ENCODE results near the gene SLC7A11.

Gene SLC7A11

DNA sequence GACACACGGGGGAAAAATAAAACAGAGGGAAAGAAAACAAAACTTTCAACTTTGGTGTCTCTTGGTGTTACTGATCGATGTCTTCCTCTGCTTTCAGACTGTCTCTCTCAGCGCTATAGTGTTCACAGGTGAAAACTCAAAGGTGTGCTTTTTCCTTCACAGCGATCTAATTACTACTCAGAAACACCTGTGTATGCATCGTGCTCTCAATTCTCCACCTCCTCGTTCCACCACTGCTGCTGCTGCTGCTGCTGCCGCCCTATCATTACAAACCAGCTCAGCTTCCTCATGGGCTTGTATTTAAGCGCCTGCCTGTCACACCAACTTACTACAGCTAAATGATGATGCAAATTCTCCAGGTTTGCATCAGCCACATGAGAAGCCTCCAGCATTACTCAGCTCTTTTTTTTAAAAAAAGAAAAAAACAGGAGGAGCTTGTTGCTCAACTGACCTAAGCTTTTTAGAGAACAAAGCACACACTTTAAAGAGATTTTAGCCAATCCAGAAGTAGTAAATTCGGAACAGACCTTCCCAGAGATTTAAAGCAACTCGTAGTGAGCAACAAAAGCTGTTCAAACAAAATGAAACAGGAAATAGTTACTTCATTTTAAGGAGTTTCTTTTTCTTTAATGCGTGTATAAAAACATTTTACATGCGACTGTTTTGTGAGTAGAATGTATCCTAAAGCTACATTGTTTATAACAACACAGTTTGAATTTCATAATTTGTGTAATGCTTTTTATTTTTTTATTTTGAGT, at the start of gene SLC7A11:
Gene SLC7A11 (minus strand): TSS at position 274 of the 758 bp plus-strand sequence. CDS start 280 bp downstream, outside the sequence.
- Histone ChIP-seq H3K27me3 (ENCODE audit: control insufficient read depth, insufficient read depth, low read length) (no peaks in the 10 kb centered on the region), H3K27ac (ENCODE audit: low read depth, low read length) (peak within 1 kb of the TSS; percentile 95), H3K9me3 (ENCODE audit: control insufficient read depth, insufficient read depth, low read length) (no peaks in the 10 kb centered on the region), H3K4me1 (ENCODE audit: control insufficient read depth, insufficient read depth, low read length) (peaks cover 22% of the 10 kb centered on the region), H3K9ac (ENCODE audit: low read depth, low read length) (peak within 1 kb of the TSS; percentile 86), H3K36me3 (ENCODE audit: control insufficient read depth, insufficient read depth, low read length) (no peaks in the 10 kb centered on the region), H3K4me3 (ENCODE audit: low read depth, low read length) (peak within 1 kb of the TSS; percentile 71)

DNA sequence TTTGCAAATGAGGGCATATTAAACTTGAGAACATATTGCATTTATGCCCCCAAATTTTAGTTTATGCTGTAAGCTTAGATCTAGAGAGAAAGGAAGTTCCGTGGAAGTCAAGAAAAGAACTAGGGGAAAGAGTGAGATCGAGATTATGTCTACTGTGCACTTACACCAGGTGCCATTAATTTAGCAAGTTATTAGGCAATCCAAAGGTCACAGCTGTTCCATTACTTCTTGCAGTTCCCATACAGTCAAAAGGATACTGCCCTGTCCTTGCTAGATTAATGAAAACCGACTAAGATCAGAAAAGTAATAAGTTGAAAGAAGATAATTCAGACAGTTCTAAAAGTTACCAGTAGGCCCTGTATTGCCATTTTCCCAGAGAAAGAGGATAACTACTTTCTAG, 49.3 kb upstream of the SLC7A11 start:
- H3K27ac ChIP-seq (ENCODE audit: low read depth, low read length) = no peak overlapping the region
- H3K4me3 ChIP-seq (ENCODE audit: low read depth, low read length) = no peak overlapping the region
- no peaks in the 10 kb centered on the region for H3K36me3 ChIP-seq (ENCODE audit: control insufficient read depth, insufficient read depth, low read length)
- no peaks in the 10 kb centered on the region for H3K4me1 ChIP-seq (ENCODE audit: control insufficient read depth, insufficient read depth, low read length)
- H3K27me3 ChIP-seq (ENCODE audit: control insufficient read depth, insufficient read depth, low read length) = no peaks in the 10 kb centered on the region
- H3K9ac ChIP-seq (ENCODE audit: low read depth, low read length) = no peak overlapping the region
- no peaks in the 10 kb centered on the region for H3K9me3 ChIP-seq (ENCODE audit: control insufficient read depth, insufficient read depth, low read length)

DNA sequence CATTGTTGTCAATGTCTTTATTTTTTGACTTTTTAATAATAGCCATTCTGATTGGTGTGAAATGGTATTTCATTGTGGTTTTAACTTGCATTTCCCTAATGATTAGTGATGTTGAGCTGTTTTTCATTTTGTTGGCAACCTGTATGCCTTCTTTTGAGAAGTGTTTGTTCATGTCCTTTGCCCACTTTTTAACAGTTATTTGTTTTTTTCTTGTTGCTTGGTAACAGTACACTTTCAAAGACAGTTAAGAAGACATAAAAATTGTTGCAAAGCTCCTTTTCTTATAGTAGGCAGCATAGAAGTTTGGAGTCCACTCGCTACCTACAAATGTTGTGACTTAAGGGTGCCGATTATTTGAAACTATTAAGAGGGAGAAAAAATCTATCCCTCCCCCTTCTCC, 48.7 kb upstream of the SLC7A11 start:
- H3K27me3 ChIP-seq (ENCODE audit: control insufficient read depth, insufficient read depth, low read length) = no peaks in the 10 kb centered on the region
- no peak overlapping the region for H3K9ac ChIP-seq (ENCODE audit: low read depth, low read length)
- H3K4me1 ChIP-seq (ENCODE audit: control insufficient read depth, insufficient read depth, low read length) = no peaks in the 10 kb centered on the region
- H3K36me3 ChIP-seq (ENCODE audit: control insufficient read depth, insufficient read depth, low read length) = no peaks in the 10 kb centered on the region
- H3K4me3 ChIP-seq (ENCODE audit: low read depth, low read length) = no peak overlapping the region
- H3K27ac ChIP-seq (ENCODE audit: low read depth, low read length) = no peak overlapping the region
- no peaks in the 10 kb centered on the region for H3K9me3 ChIP-seq (ENCODE audit: control insufficient read depth, insufficient read depth, low read length)

DNA sequence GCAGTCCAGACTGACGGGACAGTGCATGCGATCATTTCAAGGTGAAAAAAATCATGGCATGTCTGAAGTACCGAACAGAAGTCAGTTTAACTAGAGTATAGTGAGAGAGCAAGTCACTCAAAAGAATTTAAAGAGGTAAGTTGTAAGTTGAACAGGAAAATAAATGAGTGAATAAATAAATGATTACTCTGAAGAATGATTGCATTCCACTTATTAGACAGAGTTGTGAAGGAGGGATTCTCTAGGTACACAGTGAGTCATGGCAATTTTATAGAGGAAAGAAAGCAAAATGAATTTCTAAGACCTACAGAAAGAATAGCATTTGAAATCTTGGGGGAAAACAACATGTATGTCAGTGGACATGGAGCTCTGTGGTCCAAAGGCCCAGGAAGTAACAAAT, 37.1 kb upstream of the SLC7A11 start:
- Histone ChIP-seq H3K4me1 (ENCODE audit: control insufficient read depth, insufficient read depth, low read length) (no peaks in the 10 kb centered on the region), H3K36me3 (ENCODE audit: control insufficient read depth, insufficient read depth, low read length) (no peaks in the 10 kb centered on the region), H3K9me3 (ENCODE audit: control insufficient read depth, insufficient read depth, low read length) (peaks cover 4% of the 10 kb centered on the region; the same call in 1 of the 2 replicates), H3K27ac (ENCODE audit: low read depth, low read length) (no peak overlapping the region), H3K4me3 (ENCODE audit: low read depth, low read length) (no peak overlapping the region), H3K27me3 (ENCODE audit: control insufficient read depth, insufficient read depth, low read length) (no peaks in the 10 kb centered on the region), H3K9ac (ENCODE audit: low read depth, low read length) (no peak overlapping the region)

DNA sequence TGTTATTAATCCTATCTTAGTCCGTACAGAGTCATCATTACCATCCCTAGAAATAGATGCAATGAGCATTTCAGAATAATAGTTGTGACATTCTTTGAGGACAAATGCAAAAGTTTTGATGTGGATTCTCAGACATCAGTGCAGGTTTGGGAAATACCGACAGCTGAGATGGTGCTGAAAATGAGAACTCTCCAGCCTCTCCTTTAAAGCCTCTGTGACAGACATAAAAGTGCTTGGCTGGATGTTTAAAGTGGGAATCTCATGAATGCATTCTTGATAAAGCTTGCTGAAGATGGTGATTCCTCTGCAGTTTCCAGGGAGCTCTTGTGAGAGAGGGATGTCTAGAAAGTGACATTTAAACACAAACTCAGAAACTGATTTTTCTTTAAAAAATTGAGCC, 35.0 kb upstream of the SLC7A11 start:
- peaks cover under 1% of the 10 kb centered on the region; the same call in 1 of the 2 replicates for H3K9me3 ChIP-seq (ENCODE audit: control insufficient read depth, insufficient read depth, low read length)
- H3K27ac ChIP-seq (ENCODE audit: low read depth, low read length) = no peak overlapping the region
- H3K4me1 ChIP-seq (ENCODE audit: control insufficient read depth, insufficient read depth, low read length) = no peaks in the 10 kb centered on the region
- no peak overlapping the region for H3K9ac ChIP-seq (ENCODE audit: low read depth, low read length)
- H3K36me3 ChIP-seq (ENCODE audit: control insufficient read depth, insufficient read depth, low read length) = no peaks in the 10 kb centered on the region
- H3K27me3 ChIP-seq (ENCODE audit: control insufficient read depth, insufficient read depth, low read length) = no peaks in the 10 kb centered on the region
- H3K4me3 ChIP-seq (ENCODE audit: low read depth, low read length) = no peak overlapping the region

DNA sequence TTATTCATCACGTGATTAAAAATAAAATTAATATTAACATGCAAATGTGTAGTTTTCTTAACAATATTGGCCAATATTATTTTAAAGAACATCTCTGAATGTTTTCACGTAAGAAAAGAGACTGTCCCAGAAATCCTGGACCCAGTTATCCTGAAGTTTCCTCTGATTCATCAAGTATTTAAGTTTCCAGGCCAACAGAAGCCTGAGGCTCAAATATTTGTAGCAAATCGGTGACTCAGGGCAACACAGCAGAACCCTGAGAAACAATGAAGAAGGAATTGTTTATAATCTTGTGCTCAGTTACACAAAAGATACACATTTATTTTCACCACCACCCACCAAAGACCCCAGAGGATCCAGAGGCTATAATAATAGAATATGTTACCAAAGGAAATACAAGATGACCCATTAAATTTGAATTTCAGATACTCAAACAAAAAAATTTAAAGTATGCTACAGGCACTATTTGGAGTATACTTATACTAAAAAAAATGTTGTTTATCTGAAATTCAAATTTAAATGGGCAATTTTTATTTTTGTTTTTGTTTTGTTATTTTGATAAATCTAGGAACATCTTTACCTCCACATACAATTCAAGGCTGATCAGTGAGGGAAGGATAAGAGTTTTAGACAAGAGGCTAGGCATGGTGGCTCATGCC, 33.9 kb upstream of the SLC7A11 start:
- Histone ChIP-seq H3K9me3 (ENCODE audit: control insufficient read depth, insufficient read depth, low read length) (no peaks in the 10 kb centered on the region), H3K4me1 (ENCODE audit: control insufficient read depth, insufficient read depth, low read length) (no peaks in the 10 kb centered on the region), H3K27me3 (ENCODE audit: control insufficient read depth, insufficient read depth, low read length) (no peaks in the 10 kb centered on the region), H3K9ac (ENCODE audit: low read depth, low read length) (no peak overlapping the region), H3K36me3 (ENCODE audit: control insufficient read depth, insufficient read depth, low read length) (no peaks in the 10 kb centered on the region), H3K27ac (ENCODE audit: low read depth, low read length) (no peak overlapping the region), H3K4me3 (ENCODE audit: low read depth, low read length) (no peak overlapping the region)

DNA sequence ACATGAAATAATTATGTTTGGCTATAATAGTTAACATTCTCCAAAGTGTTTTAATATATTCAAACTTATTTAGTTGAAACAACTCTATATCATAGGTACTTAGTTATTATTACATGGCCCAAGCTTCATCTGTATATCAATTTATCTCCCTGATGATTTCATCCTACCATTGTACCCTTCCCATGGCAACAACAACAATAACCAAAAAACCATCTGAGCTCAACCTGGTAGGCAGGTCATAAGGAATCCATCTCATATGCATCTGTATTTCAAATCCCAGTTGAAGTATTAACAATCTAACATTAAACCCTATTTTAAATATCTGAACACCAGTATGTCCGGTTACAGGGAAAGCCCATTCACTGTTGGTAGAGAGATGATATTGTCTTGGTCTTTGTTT, 33.1 kb upstream of the SLC7A11 start:
- Histone ChIP-seq H3K4me1 (ENCODE audit: control insufficient read depth, insufficient read depth, low read length) (no peaks in the 10 kb centered on the region), H3K36me3 (ENCODE audit: control insufficient read depth, insufficient read depth, low read length) (no peaks in the 10 kb centered on the region), H3K27me3 (ENCODE audit: control insufficient read depth, insufficient read depth, low read length) (no peaks in the 10 kb centered on the region), H3K27ac (ENCODE audit: low read depth, low read length) (no peak overlapping the region), H3K9me3 (ENCODE audit: control insufficient read depth, insufficient read depth, low read length) (no peaks in the 10 kb centered on the region), H3K4me3 (ENCODE audit: low read depth, low read length) (no peak overlapping the region), H3K9ac (ENCODE audit: low read depth, low read length) (no peak overlapping the region)

DNA sequence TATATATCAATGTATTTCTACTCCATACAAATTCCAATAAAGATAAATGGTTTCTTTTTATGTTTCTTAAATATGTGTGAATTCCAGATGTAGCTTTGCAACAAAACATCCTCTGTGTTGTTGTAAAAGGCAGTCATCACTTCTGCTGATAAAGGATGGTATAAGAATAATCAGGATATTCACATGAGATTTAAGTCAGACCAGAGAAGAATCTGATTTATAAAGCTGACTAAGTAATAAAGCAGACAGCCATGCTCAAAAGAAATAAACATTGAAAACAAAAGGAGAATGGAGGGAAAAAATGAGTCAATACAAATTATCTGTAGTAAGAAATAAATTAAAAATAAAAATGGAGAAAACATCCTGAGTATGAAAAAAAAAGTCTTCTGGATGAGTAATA, 27.0 kb upstream of the SLC7A11 start:
- no peaks in the 10 kb centered on the region for H3K36me3 ChIP-seq (ENCODE audit: control insufficient read depth, insufficient read depth, low read length)
- H3K9ac ChIP-seq (ENCODE audit: low read depth, low read length) = no peak overlapping the region
- no peaks in the 10 kb centered on the region for H3K9me3 ChIP-seq (ENCODE audit: control insufficient read depth, insufficient read depth, low read length)
- no peaks in the 10 kb centered on the region for H3K27me3 ChIP-seq (ENCODE audit: control insufficient read depth, insufficient read depth, low read length)
- no peak overlapping the region for H3K27ac ChIP-seq (ENCODE audit: low read depth, low read length)
- no peak overlapping the region for H3K4me3 ChIP-seq (ENCODE audit: low read depth, low read length)
- H3K4me1 ChIP-seq (ENCODE audit: control insufficient read depth, insufficient read depth, low read length) = no peaks in the 10 kb centered on the region

DNA sequence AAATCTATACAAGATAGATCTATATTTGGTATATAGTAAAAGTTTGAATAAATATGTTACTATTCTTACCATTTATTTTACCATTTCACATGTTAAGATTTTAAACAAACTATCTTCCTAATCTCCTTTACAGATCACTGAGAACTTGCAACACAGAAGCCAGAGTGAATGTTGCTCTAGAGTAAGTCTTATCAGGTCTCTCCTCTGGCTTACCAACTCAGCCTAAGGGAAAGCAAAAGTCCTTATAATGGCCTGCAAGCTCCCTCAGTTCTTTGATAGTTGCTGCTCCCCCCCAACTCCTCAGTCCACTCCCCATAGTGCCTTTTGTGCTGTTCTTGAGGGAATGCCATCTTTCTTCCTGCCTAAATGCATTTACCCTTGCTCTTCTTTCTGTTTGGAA, 25.7 kb upstream of the SLC7A11 start:
- Histone ChIP-seq H3K4me1 (ENCODE audit: control insufficient read depth, insufficient read depth, low read length) (no peaks in the 10 kb centered on the region), H3K27ac (ENCODE audit: low read depth, low read length) (no peak overlapping the region), H3K4me3 (ENCODE audit: low read depth, low read length) (no peak overlapping the region), H3K9me3 (ENCODE audit: control insufficient read depth, insufficient read depth, low read length) (no peaks in the 10 kb centered on the region), H3K36me3 (ENCODE audit: control insufficient read depth, insufficient read depth, low read length) (no peaks in the 10 kb centered on the region), H3K9ac (ENCODE audit: low read depth, low read length) (no peak overlapping the region), H3K27me3 (ENCODE audit: control insufficient read depth, insufficient read depth, low read length) (no peaks in the 10 kb centered on the region)

DNA sequence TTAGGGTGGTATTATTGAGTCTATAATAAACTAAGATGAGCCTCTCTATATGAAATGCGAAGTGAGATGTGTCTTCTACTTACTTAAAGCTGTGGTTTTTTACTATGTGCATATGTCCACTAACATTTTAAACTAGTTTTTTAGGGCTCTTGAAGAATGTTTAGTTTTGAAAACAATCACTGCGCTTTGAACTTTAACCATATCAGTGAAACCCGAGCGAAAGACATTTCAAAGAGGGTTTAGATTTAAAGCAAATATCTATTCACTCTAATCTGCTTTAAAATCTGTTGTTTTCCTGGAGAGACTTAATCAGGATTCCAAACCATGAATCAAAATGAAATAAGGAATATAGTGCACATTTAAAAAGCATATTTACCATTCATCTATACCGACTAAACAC, 24.8 kb upstream of the SLC7A11 start:
- H3K9ac ChIP-seq (ENCODE audit: low read depth, low read length) = no peak overlapping the region
- no peak overlapping the region for H3K4me3 ChIP-seq (ENCODE audit: low read depth, low read length)
- no peaks in the 10 kb centered on the region for H3K4me1 ChIP-seq (ENCODE audit: control insufficient read depth, insufficient read depth, low read length)
- no peak overlapping the region for H3K27ac ChIP-seq (ENCODE audit: low read depth, low read length)
- H3K36me3 ChIP-seq (ENCODE audit: control insufficient read depth, insufficient read depth, low read length) = no peaks in the 10 kb centered on the region
- no peaks in the 10 kb centered on the region for H3K9me3 ChIP-seq (ENCODE audit: control insufficient read depth, insufficient read depth, low read length)
- H3K27me3 ChIP-seq (ENCODE audit: control insufficient read depth, insufficient read depth, low read length) = no peaks in the 10 kb centered on the region

DNA sequence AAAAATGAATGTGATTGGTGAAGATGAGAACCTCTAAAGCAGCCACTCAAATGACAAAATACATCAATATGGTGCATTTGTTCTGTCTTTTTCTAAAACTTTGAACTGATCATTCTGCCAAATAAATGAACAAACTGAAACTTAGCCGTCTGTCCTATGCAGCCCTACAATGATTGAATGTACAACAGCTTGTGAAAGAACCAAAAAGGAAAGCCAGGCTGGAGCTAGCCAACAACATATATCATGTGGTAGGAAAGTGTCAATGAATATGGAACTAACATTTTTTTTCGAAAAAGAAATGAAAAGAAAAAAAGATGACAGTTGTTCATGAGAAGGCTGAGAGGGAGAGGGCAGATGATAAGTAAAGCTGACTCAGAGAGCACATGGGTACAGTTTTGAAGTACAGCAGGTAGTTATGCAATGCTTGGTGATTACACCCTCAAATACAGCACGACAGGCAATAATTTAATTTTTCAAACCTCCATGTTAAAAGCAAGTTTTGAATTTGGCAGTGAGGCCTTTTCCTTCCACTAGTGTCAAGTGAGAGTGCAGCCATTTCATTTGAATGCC, 21.2 kb upstream of the SLC7A11 start:
- Histone ChIP-seq H3K4me3 (ENCODE audit: low read depth, low read length) (no peak overlapping the region), H3K36me3 (ENCODE audit: control insufficient read depth, insufficient read depth, low read length) (no peaks in the 10 kb centered on the region), H3K9me3 (ENCODE audit: control insufficient read depth, insufficient read depth, low read length) (no peaks in the 10 kb centered on the region), H3K27ac (ENCODE audit: low read depth, low read length) (no peak overlapping the region), H3K9ac (ENCODE audit: low read depth, low read length) (no peak overlapping the region), H3K4me1 (ENCODE audit: control insufficient read depth, insufficient read depth, low read length) (no peaks in the 10 kb centered on the region), H3K27me3 (ENCODE audit: control insufficient read depth, insufficient read depth, low read length) (no peaks in the 10 kb centered on the region)

Data from HUES48 (cell line).